ENCODE results near the gene RELB. TPM values are rescaled to one million over a fixed set of nuclear protein-coding genes. Genes with fewer than 3 reads are reported as not detected.

Gene RELB
- total and polyA plus RNA-seq, 9 donors, result 3.0 to 23.2 (median 10.1) TPM

GRCh38 chr19:45010306-45010705 lies 9.0 kb downstream of the RELB start:
- WGBS, 3 donors, result 51 to 61% (median 54%) methylated on average over 6 of the region's 6 CpGs
- Histone ChIP-seq H3K4me1 (ENCODE audit: insufficient read depth) (no peaks in the 10 kb centered on the region), H3K36me3 (no peaks in the 10 kb centered on the region), H3K9me3 (no peaks in the 10 kb centered on the region), H3K27me3 (no peaks in the 10 kb centered on the region), H3K4me3 (no peak overlapping the region), H3K27ac (no peak overlapping the region)
- no peak for DNase-seq
- intact Hi-C loops (cut with DNase I), result no loop called here
- TF ChIP-seq, protein P1, sequence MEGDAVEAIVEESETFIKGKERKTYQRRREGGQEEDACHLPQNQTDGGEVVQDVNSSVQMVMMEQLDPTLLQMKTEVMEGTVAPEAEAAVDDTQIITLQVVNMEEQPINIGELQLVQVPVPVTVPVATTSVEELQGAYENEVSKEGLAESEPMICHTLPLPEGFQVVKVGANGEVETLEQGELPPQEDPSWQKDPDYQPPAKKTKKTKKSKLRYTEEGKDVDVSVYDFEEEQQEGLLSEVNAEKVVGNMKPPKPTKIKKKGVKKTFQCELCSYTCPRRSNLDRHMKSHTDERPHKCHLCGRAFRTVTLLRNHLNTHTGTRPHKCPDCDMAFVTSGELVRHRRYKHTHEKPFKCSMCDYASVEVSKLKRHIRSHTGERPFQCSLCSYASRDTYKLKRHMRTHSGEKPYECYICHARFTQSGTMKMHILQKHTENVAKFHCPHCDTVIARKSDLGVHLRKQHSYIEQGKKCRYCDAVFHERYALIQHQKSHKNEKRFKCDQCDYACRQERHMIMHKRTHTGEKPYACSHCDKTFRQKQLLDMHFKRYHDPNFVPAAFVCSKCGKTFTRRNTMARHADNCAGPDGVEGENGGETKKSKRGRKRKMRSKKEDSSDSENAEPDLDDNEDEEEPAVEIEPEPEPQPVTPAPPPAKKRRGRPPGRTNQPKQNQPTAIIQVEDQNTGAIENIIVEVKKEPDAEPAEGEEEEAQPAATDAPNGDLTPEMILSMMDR (IDR thresholded peaks at IDR 0.05), result no peak
- no peak for TF ChIP-seq EP300 (IDR thresholded peaks at IDR 0.05)
- no peak for TF ChIP-seq POLR2A (IDR thresholded peaks at IDR 0.05)

DNA sequence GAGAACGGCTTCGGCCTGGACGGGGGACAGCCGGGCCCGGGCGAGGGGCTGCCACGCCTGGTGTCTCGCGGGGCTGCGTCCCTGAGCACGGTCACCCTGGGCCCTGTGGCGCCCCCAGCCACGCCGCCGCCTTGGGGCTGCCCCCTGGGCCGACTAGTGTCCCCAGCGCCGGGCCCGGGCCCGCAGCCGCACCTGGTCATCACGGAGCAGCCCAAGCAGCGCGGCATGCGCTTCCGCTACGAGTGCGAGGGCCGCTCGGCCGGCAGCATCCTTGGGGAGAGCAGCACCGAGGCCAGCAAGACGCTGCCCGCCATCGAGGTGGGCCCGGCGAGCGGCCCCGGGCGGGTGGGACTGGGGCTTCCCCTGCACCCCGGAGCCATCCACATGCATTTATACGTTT lies 10.7 kb downstream of the RELB start:
- Histone ChIP-seq H3K9me3 (no peaks in the 10 kb centered on the region), H3K4me3 (no peak overlapping the region), H3K4me1 (ENCODE audit: insufficient read depth) (no peaks in the 10 kb centered on the region), H3K27ac (no peak overlapping the region), H3K27me3 (no peaks in the 10 kb centered on the region), H3K36me3 (no peaks in the 10 kb centered on the region)
- intact Hi-C loops (cut with DNase I), result no loop called here
- DNase-seq, result no peak
- TF ChIP-seq EP300 (IDR thresholded peaks at IDR 0.05), result no peak
- TF ChIP-seq, protein P1 (IDR thresholded peaks at IDR 0.05), result no peak
- TF ChIP-seq POLR2A (IDR thresholded peaks at IDR 0.05), result no peak
- 95% methylated on average over 35 to 42 of the region's 42 CpGs for WGBS, 3 donors

DNA sequence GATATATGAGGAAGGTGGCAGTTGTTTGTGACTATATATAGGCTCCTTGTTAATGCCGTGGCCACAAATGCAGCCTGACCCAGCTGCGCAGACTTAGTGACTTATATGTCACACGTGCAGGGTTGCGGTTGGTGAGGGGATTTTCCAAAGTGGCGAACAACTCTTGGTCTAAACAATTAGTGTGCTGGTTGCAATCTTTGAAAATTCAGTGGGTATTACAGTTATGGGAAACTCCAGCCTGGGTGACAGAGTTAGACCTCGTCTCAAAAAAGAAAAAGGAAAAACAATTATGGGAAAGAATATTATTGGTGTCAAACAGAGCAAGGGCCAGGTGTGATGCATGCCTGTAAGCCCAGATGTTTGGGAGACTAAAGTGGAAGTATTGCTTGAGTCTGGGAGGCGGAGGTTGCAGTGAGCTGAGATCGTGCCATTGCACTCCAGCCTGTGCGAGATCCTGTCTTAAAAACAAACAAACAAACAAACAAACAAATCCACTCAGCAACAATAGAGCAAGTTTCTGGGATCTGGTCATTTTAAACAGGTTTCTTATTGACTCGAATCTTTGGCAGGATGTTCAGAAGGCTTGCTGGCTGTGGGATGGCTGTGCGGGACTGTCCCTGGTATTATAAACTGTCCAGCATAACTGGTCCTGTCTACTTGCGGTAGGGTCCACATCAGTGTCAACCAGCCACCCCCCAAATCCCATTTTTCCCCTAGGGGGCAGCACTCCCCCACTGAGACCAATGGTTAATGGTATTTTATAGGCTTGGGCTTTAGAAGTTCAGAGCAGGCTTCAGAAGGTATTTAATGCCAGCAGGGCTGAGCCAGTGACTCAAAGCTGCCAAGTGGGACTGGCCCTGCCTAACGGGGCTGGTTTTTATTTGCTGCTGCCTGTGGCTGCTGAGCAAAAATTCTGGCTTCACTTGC lies 15.4 kb downstream of the RELB start:
- Histone ChIP-seq H3K4me3 (no peak overlapping the region), H3K4me1 (ENCODE audit: insufficient read depth) (no peaks in the 10 kb centered on the region), H3K9me3 (no peaks in the 10 kb centered on the region), H3K36me3 (no peaks in the 10 kb centered on the region), H3K27ac (no peak overlapping the region), H3K27me3 (no peaks in the 10 kb centered on the region)
- peak in 4 of 5 donors; percentile 47 to 62 (median 53) for DNase-seq
- intact Hi-C loops (cut with DNase I), result no loop called here
- WGBS, 3 donors, result 59 to 60% (median 59%) methylated on average over 13 of the region's 13 CpGs
- TF ChIP-seq, protein P1 (IDR thresholded peaks at IDR 0.05), result peak in 1 of 3 donors; percentile 30
- no peak for TF ChIP-seq POLR2A (IDR thresholded peaks at IDR 0.05)

DNA sequence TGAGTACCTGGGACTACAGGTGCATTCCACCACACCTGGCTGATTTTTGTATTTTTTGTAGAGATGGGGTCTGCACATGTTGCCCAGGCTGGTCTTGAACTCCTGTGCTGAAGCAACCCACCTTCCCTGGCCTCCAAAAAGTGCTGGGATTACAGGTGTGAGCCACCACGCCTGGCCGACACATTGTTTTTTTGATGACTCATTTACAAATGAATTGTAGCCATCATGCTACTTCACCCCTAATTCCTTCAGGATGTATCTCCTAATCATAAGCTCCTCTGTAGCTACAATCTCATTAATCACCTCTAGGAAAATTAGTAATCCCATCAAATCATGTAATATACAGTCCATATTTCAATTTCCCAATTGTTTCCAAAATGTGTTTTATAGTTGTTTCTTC lies 17.9 kb downstream of the RELB start:
- Histone ChIP-seq H3K4me3 (no peak overlapping the region), H3K27ac (no peak overlapping the region), H3K36me3 (no peaks in the 10 kb centered on the region), H3K4me1 (ENCODE audit: insufficient read depth) (no peaks in the 10 kb centered on the region), H3K27me3 (no peaks in the 10 kb centered on the region), H3K9me3 (no peaks in the 10 kb centered on the region)
- no peak for DNase-seq
- TF ChIP-seq POLR2A (IDR thresholded peaks at IDR 0.05) (no peak), EP300 (IDR thresholded peaks at IDR 0.05) (no peak)
- TF ChIP-seq, protein P1 (IDR thresholded peaks at IDR 0.05), result no peak
- WGBS, 3 donors, result 84 to 92% (median 90%) methylated on average over 2 of the region's 2 CpGs
- intact Hi-C loops (cut with DNase I), result no loop called here
